Liver (tissue), 3 donors: ENCODE results near the gene EPB41L1.

Experiments used
- CTCF ChIP-seq: fragments of 150-350 bp; IDR thresholded peaks from 2 replicates; pipeline ENCODE4 v1.5.1; 2017; ENCODE audit warnings: improper control_type of control experiment, low read depth, low read length; ENCODE audit not compliant: missing input control
- EGR1 ChIP-seq, 2 donors: IDR thresholded peaks; 2 replicates each; pipeline ENCODE4 v1.6.1; 2016 to 2018; ENCODE audit warnings: antibody characterized with exemption in 2 of 2, low read depth in 2 of 2
- FOXA1 ChIP-seq: IDR thresholded peaks from 2 replicates; pipeline ENCODE4 v1.6.1; 2016; ENCODE audit warnings: antibody characterized with exemption
- GABPA ChIP-seq, 2 donors: IDR thresholded peaks in 1 of 2; conservative IDR thresholded peaks in 1 of 2; 2 replicates each; pipeline ENCODE4 v1.6.1; 2016; ENCODE audit warnings: antibody characterized with exemption in 2 of 2, mild to moderate bottlenecking in 1 of 2, moderate library complexity in 1 of 2
- JUND ChIP-seq, 2 donors: IDR thresholded peaks; 2 replicates each; pipeline ENCODE4 v1.6.1; 2016; ENCODE audit warnings: antibody characterized with exemption in 2 of 2
- REST ChIP-seq: IDR thresholded peaks from 2 replicates; pipeline ENCODE4 v1.6.1; 2016; ENCODE audit warnings: antibody characterized with exemption, mild to moderate bottlenecking
- RXRA ChIP-seq, 2 donors: IDR thresholded peaks; 2 replicates each; pipeline ENCODE4 v1.6.1; 2017 to 2018; ENCODE audit warnings: antibody characterized with exemption in 2 of 2, mild to moderate bottlenecking in 1 of 2
- SP1 ChIP-seq: IDR thresholded peaks from 2 replicates; pipeline ENCODE4 v1.6.1; 2018; ENCODE audit warnings: antibody characterized with exemption, mild to moderate bottlenecking
- TAF1 ChIP-seq: conservative IDR thresholded peaks from 2 replicates; pipeline ENCODE4 v1.6.1; 2016; ENCODE audit warnings: antibody characterized with exemption, mild to moderate bottlenecking
- YY1 ChIP-seq: IDR thresholded peaks from 2 replicates; pipeline ENCODE4 v1.6.1; 2016; ENCODE audit warnings: antibody characterized with exemption, mild to moderate bottlenecking
- TF ChIP-seq, protein P1 (sequence below): IDR thresholded peaks from 2 replicates; pipeline ENCODE4 v1.6.1; 2016; ENCODE audit warnings: antibody characterized with exemption
- donor health status: healthy.
- donor health status: healthy.

DNA sequence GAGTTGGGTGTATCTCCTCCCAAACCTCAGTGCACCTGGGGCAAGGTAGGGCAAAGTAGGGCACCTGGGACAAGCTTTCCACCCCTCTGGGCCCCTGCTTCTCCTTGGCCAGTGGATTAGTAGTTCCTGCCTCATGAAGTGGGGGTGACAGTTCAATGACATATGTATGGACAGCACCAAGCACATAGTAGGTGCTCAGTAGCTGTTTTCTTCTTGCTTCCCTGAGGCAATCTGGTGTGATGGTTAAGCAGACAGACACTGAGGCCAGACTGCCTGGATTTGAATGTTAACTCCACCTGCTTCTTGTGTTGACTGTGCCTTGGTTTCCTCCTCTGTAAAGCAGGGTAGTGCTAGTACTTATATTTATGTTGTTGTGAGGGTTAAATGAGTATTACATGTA, 25.8 kb downstream of the EPB41L1 start:
- TF ChIP-seq CTCF (no peak), GABPA (IDR thresholded peaks at IDR 0.05 in 1 of 2, conservative IDR thresholded peaks at IDR 0.05 in 1 of 2) (no peak), SP1 (no peak), REST (no peak), TAF1 (no peak), EGR1 (IDR thresholded peaks at IDR 0.05; ENCODE audit: low read depth in 2 of 2) (no peak), YY1 (no peak), RXRA (IDR thresholded peaks at IDR 0.05) (no peak), FOXA1 (no peak), JUND (IDR thresholded peaks at IDR 0.05) (no peak)
- TF ChIP-seq, protein P1, sequence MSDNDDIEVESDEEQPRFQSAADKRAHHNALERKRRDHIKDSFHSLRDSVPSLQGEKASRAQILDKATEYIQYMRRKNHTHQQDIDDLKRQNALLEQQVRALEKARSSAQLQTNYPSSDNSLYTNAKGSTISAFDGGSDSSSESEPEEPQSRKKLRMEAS = no peak
